HG02571 (cell line): ENCODE data around the gene KRTAP9-7.
"Not testable (repeated sequence)": the region's sequence is repeated elsewhere in the genome, so short reads cannot be mapped to it uniquely, and the experiment has no call there.

ENCODE experiments used
- ATAC-seq: cut with Tn5 transposase; IDR thresholded peaks from one replicate; pipeline ENCODE4 v1.9.1; 2021; ENCODE audit warnings: mild to moderate bottlenecking, moderate library complexity; ENCODE audit not compliant: unreplicated experiment

Gene KRTAP9-7

GRCh38 chr17:41271323-41271722 is 4.2 kb upstream of the KRTAP9-7 start:
- ATAC-seq, result not testable (repeated sequence)

- no peak for ATAC-seq
These were observed 3.6 kb upstream of the KRTAP9-7 start for GRCh38 chr17:41271858-41272257.

DNA sequence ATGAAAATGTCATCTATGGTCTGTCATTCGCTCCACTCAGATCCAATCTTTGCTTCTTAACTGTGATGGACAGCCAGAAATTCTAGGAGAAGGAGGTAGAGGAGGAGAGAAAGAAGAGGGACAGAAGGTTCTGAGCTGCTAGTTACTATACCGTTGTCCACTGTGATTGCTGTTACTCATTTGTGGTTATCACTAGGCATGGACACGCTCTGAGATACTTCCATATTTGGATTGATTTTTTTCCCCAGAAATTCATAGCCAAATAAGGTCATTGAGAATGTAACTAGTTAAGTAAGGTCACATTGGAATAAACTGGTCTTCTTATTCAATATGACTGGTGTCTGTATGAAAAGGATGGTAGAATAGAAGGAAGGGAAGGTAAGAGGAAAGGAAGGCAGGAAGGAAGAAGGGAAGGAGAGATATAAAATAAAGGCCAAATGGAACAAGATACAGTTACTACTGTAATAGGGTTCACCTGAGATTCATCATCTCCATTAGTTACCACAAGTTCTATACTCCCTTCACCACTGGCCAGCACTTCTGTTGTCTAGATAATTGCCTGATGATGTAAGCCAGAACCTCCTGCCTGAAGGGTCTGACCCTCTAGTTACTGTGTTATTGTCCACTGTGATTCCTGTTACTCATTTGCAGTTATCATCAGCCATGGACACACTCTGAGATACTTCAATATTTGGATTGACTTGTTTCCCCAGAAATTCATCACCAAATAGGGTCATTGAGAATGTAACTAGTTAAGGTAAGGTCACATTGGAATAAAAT is 2.9 kb downstream of the KRTAP9-7 start:
- ATAC-seq, result no peak

- no peak for ATAC-seq
These were observed 8.5 kb downstream of the KRTAP9-7 start for GRCh38 chr17:41284043-41284442.

DNA sequence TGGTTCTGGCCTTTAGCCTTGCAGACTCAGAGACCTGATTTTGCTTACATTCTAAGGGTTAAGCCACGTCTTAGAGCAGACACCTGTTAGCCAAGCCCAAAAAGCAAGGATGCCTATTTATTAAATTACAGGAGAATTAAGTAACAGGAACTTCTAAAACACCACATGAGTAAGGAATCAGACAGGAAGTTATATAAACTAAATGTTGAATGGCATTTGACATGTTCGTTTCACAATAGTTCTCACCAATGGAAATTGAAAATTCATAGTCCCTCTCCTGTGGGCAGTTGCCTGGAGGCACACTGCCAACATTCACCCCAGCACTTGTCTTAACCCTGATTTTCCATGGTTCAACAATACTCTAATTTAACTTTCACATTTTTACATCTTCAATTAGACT is 9.0 kb downstream of the KRTAP9-7 start:
- no peak for ATAC-seq

- no peak for ATAC-seq
These were observed 11.6 kb downstream of the KRTAP9-7 start for GRCh38 chr17:41287050-41287449.

GRCh38 chr17:41294016-41294415 is 18.5 kb downstream of the KRTAP9-7 start:
- no peak for ATAC-seq

GRCh38 chr17:41296846-41297245 is 21.3 kb downstream of the KRTAP9-7 start:
- ATAC-seq, result no peak

DNA sequence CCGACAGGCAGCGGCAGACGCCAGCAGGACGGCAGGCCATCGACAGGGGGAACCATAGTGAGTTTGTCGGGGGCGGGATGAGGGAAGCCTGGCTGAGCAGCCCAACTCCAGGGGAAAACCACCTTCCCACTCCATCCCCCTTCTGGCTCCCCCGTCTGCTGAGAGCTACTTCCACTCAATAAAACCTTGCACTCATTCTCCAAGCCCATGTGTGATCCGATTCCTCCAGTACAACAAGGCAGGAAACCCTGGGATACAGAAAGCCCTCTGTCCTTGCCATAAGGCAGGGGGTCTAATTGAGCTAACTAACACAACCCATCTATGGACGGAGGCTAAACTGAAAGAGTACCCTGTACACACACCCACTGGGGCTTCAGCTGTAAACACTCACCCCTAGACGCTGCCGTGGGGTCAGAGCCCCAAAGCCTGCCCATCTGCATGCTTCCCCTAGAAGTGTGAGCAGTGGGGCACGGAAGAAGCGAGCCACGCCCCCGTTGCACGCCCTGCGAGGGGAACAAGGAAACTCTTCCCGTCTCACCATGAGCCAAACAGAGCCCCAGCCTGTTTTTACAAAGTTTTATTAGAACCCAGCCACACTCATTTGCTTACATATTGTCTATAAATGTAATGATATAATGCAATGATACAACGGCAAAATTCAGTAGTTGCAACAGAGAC is 23.1 kb downstream of the KRTAP9-7 start:
- ATAC-seq, result no peak

DNA sequence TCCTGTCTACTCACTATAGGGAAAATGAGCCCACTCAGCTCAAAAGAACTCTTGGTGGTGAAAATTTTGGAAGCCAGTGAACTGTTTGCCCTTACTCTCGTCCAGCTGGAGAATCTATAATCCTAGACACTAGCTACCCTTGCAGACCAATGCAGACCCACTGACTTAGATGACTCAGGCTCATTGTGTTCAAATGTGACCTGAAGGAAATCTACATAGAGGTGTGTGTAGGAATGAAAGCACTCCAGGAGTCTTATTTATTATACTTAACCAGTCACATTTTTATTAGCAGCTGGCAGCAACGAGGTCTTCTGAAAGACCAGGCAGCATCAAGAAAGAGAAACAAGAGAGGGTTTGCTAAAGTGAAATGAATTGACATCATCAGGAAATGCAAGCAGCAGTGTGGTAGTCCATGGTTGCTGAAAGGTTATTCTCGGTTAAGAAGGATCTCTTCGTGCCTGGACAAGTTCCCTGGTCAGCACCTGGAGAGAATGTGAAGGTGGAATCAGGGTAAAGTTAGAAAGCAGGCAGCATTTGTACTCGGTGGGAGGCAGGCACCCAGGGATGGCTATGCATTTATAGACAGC is 25.8 kb downstream of the KRTAP9-7 start:
- ATAC-seq, result no peak

DNA sequence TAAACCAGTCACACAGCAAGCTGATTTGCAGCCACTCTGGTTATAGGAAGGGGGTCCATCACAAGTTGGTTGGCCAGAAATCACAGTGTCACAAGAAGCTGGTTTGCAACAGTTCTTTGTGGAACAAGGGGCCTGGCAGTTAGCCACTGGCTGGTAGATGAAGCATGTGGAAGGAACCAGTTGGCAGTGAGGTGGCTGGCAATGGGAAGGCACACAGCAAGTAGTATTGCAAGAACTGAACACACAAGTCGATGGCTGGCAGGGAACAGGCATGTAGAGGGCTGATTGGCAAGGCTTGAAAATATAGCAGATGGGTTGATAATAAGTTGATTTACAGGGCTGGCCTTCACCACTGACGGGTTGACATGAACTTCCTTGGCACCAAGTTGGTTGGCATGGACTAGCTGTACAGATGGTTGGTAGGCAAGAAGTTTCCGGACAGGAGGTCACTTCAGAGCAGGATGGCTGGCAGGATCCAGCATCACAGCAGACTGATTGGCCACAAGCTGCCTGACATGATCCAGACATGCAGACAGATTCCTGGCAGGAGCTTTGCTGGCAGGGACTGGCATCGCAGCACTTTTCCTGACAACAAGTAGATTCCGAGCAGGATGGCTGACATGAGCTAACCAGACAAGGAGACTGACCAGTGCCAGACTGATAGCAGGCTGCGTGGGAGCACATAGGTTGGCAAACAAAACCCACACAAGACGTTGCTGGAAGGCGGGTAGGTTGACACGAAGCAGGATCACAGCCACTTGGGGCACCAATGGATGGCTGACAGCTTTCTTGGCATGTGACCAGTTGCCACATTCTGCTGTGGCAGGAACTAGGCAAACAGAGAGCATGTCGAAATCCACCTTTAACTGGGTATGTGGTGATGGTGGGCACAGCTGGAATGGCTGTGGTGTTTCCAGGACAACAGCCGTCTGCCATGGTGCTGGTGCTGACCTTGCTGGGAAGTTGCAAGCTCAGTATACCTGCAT is 26.7 kb downstream of the KRTAP9-7 start, which contains the start of gene KRTAP29-1:
Gene KRTAP29-1, minus strand, starts transcription at position 936 of the 986 bp plus-strand sequence. Its CDS starts 0 bp downstream, at position 936.
- no peak for ATAC-seq

GRCh38 chr17:41302981-41303380 is 27.5 kb downstream of the KRTAP9-7 start:
- ATAC-seq, result no peak

GRCh38 chr17:41304091-41304490 is 28.6 kb downstream of the KRTAP9-7 start:
- no peak for ATAC-seq

- no peak for ATAC-seq
These were observed 32.1 kb downstream of the KRTAP9-7 start for GRCh38 chr17:41307647-41308046.

GRCh38 chr17:41308251-41308917 is 32.9 kb downstream of the KRTAP9-7 start:
- ATAC-seq, result no peak

DNA sequence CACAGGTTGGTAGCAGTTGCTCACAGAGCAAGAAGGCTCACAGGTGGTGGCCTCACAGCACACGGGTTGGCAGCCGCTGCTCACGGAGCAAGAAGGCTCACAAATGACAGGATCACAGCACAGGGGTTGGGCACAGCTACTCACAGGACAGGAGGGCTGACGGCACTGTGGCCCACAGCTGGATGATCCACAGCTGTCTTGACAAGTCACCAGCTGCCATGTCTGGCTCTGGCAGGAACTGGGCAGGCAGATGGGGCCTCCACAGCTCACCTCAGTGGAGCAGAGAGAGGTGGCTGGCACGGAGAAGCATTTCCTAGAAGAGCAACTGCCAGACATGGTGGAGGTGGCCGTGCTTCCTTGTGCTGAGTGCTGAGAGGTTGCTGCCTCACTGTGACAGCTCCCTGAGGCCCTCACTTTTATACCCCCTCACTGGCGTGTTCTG is 33.4 kb downstream of the KRTAP9-7 start, which contains the start of gene KRTAP16-1:
Gene KRTAP16-1, minus strand, starts transcription at position 392 of the 442 bp plus-strand sequence. Its CDS starts 56 bp downstream, at position 336.
- no peak for ATAC-seq

- no peak for ATAC-seq
These were observed 35.6 kb downstream of the KRTAP9-7 start for GRCh38 chr17:41311111-41311510.

DNA sequence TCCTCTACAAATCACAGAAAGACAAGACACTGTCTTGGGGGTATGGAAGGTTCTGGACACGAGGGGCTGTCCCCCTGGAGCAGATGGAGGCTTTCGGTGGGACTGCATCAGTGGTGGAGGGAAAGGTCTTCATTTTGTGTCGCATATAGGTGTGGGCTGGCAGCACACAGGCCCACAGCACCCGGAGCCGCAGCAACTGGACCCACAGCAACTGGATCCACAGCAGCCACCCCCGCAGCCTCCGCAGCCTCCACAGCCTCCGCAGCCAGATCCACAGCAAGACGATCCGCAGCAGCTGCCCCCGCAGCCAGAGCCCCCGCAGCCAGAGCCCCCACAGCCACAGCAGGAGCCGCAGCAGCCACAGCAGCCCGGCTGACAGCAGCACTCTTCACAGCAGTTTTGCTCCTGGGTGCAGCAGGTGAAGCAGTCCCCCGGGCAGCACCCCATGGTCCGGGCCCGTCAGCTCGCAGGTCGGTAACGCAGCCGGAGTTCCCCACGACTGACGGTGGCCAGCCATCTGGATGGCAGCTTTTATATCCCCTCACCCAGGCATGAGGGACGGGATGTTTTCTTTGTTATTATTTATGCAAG is 39.8 kb downstream of the KRTAP9-7 start, which contains the start of gene KRTAP17-1:
Gene KRTAP17-1, minus strand, starts transcription at position 507 of the 591 bp plus-strand sequence. Its CDS starts 60 bp downstream, at position 447.
- ATAC-seq, result no peak

- no peak for ATAC-seq
These were observed 40.4 kb downstream of the KRTAP9-7 start for GRCh38 chr17:41315814-41316445.
